ENCODE data around the gene SAXO1.
A peak's percentile ranks its signal among the peaks of the same experiment; 100 is the strongest.
"Not testable (repeated sequence)": the region's sequence is repeated elsewhere in the genome, so short reads cannot be mapped to it uniquely, and the experiment has no call there.

Gene SAXO1

GRCh38 chr9:18955626-18956025 lies 77.4 kb downstream of the SAXO1 start:
- no peak for DNase-seq

- no peak for DNase-seq
Measured at GRCh38 chr9:18951936-18952335, 81.1 kb downstream of the SAXO1 start.

GRCh38 chr9:18947892-18948339 lies 85.1 kb downstream of the SAXO1 start:
- DNase-seq: no peak

GRCh38 chr9:18942801-18943200 lies 90.2 kb downstream of the SAXO1 start:
- no peak for DNase-seq

- no peak for DNase-seq
Measured at GRCh38 chr9:18941060-18941740, 91.8 kb downstream of the SAXO1 start.

- no peak for DNase-seq
Measured at GRCh38 chr9:18939943-18940342, 93.1 kb downstream of the SAXO1 start.

- DNase-seq: peak; percentile 8
Measured at GRCh38 chr9:18936094-18936871, 96.7 kb downstream of the SAXO1 start.

GRCh38 chr9:18935541-18935940 lies 97.5 kb downstream of the SAXO1 start:
- no peak for DNase-seq

GRCh38 chr9:18930611-18931010 lies 102.4 kb downstream of the SAXO1 start:
- DNase-seq: not testable (repeated sequence)

- DNase-seq: no peak
Measured at GRCh38 chr9:18928711-18929110, 104.3 kb downstream of the SAXO1 start.

GRCh38 chr9:18926513-18926912 lies 106.5 kb downstream of the SAXO1 start:
- DNase-seq: no peak

- no peak for DNase-seq
Measured at GRCh38 chr9:18925880-18926279, 107.1 kb downstream of the SAXO1 start.

- no peak for DNase-seq
Measured at GRCh38 chr9:18923671-18924430, 109.2 kb downstream of the SAXO1 start.

- DNase-seq: no peak
Measured at GRCh38 chr9:18923167-18923566, 109.8 kb downstream of the SAXO1 start.

GRCh38 chr9:18922161-18922885 lies 110.7 kb downstream of the SAXO1 start:
- DNase-seq: no peak

- DNase-seq: no peak
Measured at GRCh38 chr9:18921366-18922075, 111.5 kb downstream of the SAXO1 start.

- DNase-seq: no peak
Measured at GRCh38 chr9:18920141-18921084, 112.6 kb downstream of the SAXO1 start.

- no peak for DNase-seq
Measured at GRCh38 chr9:18911714-18912342, 121.2 kb downstream of the SAXO1 start.

GRCh38 chr9:18910916-18911315 lies 122.1 kb downstream of the SAXO1 start:
- DNase-seq: no peak

GRCh38 chr9:18910435-18910834 lies 122.6 kb downstream of the SAXO1 start:
- no peak for DNase-seq

Data from eye (tissue), 1 donor.